HG02885 (cell line): ENCODE measurements around the gene ELK3.

ENCODE experiments used
- ATAC-seq: cut with Tn5 transposase; IDR thresholded peaks from one replicate; pipeline ENCODE4 v1.9.1; 2021; ENCODE audit warnings: mild to moderate bottlenecking; ENCODE audit not compliant: unreplicated experiment, poor library complexity

The ELK3 gene

GRCh38 chr12:96186607-96187301 is 7.4 kb upstream of the ELK3 start:
- no peak for ATAC-seq

DNA sequence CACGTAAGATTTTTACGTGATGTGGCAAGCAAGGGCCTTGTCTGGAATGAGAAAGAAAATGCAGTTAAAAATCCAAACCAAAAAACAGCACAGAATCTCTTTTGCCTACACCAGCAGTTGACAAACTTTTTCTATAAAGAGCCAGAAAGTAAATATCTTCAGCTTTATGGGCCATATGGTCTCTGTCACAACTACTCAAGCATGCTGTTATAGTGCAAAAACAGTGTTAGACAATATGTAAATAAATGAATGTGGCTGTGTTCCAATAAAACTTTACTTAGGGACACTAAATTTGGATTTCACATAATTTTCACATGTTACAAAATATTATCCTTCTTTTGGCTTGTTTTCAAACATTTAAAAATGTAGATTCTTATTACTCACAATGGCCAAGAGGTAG is 6.2 kb upstream of the ELK3 start:
- ATAC-seq: no peak

DNA sequence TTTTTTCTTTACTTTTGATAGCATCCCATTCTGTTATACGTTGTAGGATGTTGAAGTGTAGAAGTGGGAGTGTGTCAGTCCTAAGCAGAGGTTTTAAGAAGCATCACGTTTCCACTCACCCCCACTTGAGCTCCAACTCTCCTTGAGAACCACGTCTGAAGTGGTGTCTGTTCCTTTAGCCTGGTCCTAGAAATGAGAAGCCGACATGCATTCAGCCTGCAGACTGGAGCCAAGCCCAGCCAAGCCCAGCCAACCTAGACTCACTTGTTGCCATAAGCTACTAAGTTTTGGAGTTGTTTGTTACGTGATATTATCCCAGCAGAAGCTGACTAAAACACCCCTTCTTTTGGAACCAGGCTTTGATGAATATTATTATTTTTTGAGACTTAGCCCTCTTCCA is 4.4 kb upstream of the ELK3 start:
- ATAC-seq: no peak

GRCh38 chr12:96190413-96191108 is 3.6 kb upstream of the ELK3 start:
- no peak for ATAC-seq

- no peak for ATAC-seq
Observed at GRCh38 chr12:96192926-96193573, 1.1 kb upstream of the ELK3 start.

DNA sequence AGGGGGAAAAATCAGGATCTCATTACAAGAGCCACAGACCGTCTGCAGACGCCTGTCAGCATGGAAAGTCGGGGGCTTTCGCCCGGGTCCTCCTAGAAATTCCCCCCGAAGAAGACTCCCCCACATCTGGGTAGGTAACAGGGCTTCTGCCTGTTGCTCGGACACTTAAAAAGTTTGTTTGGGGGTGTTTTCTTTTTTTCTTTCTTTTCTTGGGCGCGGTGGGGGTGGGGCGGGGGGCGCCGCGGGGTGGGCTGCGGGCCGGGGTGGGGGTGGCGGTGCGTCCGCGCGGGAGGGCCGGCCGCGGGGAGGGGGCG is 358 bp downstream of the ELK3 start:
- peak; percentile 12 for ATAC-seq

DNA sequence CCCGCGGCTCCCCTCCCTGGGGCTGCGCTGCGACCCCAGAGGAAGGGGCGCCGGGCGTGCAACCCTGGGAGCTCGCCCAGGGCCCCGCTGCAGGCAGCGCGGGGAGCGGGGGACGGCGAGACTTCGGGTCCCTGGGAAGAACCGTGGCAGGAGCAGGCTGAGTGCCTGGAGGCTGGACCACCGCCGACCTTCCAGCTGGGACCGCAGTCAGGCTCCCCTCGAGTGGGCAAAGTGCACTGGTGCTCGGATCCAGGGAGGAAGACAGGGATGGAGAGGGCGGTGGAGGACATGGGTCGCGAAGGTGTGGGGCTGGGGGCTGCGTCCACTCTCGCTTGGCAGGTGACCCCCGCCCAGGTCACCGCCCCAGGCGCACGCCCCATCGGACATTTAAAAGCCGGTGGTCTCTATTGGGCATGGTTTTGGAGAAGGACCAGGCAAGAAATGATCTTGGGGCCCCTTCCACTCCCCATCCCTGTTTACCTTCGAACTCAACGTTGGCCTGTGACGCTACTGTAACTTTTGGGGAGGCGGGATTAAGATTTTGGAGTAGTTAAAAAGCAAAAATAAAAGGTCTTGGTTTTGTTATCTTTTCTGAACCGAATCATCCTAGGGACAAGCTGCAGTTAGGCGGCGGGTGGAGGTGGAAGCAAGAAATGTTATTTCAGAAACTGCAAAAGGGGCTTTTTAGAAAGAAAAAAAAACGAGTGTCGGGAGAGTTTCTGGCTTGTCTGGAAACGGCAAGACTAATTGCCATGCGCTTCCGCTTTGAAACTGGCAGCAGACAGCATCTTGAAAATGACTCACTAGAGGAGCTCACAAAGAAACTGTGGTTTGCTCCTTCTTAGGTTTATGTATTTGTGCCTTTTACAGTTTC is 1.0 kb downstream of the ELK3 start:
- peak; percentile 70 for ATAC-seq

DNA sequence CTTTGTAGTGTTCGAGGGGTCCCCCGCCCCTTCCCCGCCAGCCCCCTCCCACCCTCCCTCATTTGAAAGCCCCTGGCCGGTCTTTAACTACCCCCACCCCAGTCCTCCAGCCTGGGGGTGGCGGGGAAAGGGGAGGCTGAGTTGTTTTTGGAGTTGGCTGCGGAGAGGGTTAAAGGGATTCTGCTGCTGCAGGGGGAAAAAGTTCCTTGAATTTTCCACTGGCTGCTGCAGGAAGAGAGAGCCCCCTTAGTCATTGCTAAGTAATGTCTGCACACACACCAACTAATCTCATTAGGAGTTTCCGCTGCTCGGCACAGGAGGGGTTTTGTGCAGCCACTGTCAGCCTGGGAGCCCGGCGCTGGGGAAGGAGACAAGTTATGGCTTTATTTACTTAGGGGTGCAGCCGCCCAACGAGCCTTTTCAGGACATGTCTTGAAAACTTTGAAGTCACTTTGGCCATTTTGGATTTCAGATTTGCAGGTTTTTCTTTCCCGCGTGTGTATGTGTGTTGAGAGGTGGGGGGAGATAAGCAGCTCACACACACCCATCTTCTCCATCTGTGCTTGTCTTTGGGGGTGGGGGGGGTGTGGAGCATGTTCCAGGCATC is 1.8 kb downstream of the ELK3 start:
- no peak for ATAC-seq

DNA sequence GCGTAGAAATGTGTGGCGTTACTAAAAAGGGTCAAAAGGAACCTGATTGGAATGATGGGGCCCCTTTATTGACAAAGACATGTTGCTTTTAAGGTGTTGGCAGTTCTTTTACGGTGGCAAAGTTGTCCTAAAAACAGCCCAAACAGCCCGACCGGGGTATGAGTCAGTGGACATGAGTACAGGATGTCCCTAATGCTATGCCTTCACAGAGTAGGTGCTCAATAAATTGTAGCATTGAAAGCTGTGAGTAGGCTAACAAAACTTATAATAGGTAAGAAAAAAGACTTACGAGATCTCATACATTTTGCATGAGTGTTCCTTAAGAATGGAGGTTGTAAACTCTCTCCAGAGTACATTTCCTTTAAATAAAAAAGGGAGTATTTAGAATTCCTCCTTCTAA is 2.6 kb downstream of the ELK3 start:
- ATAC-seq: no peak

DNA sequence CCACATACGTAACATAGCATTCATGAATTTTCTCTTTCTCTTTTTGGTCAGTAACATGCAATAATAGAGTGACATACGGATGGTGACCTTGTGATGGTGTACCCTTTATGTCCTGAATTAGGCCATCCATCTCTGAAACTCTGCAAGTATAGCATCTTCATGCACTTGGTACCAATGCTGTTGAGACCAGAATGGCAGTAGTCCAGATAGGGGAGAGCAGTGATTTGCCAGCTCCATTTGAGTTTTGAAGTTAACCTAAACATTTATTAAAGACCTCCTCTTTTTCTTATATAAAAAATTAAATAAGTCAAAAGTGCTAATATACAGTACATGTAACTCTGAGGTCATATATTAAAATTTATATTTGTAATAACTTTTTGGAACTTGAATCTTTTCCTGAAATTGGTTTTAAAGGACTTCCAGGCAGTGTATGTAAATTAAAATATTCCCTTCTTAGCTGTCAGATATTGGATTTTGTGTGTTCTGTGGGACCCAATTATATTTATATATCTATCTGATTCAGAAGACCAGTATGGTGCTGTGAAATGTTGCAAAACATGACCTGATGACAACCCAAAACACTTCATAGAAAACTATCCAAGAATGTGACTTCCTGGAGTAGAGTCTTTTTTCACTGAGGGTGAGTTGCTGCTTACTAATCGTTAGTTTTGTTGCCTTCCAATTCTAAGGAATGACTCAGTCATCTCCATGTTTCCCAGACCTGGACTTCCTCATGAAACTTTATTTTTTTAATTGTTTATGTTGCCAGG is 3.5 kb downstream of the ELK3 start:
- ATAC-seq: no peak

- ATAC-seq: no peak
Observed at GRCh38 chr12:96198965-96199364, 4.8 kb downstream of the ELK3 start.

DNA sequence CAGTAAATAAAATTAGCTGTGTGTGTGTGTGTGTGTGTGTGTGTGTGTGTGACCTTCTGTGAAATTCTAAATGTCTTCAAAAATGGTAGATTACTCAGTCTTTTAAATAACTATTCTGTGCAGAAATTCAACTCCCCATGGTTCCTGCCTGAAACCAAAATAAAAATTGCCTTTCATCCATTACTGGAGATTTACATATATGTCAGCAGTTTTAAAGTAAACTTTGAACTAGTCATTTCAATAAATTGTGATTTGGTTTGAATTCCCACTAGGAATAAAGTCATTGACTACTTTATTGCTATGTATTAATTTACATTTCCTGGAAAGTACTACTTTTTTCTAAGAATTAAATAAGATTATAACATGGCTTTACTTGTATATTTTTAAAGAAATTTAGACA is 5.3 kb downstream of the ELK3 start:
- no peak for ATAC-seq

DNA sequence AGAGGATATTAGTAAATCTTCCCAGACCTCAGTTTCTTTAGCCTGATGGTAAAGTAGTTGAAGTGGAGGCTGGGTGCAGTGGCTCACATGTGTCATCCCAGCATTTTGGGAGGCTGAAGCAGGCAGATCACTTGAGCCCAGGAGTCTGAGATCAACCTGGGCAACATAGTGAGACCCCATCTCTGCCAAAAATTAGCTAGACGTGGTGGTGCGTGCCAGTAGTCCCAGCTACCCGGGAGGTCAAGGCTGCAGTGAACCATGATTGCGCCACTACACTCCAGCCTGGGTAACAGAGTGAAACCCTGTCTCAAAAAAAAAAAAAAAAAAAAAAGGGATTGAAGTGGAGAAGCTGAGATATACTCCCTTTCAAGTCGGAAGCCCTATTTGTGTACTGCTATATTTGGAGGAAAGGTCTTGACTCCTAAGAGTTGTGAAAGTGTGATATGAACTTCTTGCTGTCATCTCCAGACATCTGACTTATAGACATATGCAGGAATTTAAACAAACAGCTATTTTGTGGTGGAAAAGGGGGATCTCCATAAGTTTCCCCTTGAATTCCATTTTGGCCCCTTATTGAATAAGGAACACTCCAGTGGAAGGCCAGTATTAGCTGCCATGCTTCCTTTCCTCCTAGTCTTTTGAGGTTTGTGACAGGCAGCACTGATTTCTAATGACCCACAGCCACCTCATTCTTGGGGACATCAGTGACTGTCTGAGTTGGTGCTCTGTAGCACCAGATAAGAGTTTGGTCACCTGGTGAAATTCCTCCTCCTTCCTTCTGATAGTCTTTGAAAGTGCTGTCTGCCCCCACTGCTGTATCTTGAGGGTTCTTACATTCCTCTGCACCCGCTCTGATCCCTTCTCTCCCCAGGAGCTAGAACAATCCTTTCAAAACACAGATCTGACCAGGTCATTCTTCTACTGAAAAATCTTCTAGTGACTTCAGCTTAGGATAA is 7.4 kb downstream of the ELK3 start:
- no peak for ATAC-seq

GRCh38 chr12:96204381-96204780 is 10.2 kb downstream of the ELK3 start:
- no peak for ATAC-seq

GRCh38 chr12:96205908-96206307 is 11.7 kb downstream of the ELK3 start:
- no peak for ATAC-seq

DNA sequence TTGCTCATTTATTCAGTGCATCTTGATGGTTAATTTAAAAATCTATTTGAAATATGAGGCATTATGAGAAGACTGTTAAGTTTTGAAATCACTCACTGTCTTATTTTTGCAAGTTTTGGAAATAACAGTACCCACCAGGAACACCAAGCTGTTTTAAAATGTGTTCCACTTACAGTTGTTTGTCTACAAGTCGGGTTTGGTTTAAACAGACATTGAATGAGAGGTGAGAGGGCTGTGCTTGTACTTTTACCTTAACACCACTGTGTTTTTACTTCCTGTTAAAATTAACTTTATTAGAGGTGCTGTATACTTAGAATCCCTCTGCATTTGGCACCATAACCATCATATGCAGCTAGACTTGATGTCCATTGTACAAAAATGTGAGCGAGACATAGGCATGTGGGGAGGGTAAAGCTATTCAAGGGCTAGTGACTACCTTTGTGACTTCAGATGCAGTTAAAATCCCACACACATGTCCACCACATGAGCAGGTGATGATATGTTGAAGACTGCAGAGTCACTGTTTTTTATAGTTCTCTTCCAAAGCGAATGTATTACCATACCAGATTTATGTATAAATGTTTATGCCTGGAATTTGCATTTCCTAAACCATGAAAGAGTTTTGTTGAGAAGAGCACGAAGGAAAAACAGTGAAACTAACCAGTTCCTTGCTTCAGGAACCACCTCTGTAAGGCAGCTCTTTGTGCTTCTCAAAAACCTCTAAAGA is 12.9 kb downstream of the ELK3 start:
- no peak for ATAC-seq

DNA sequence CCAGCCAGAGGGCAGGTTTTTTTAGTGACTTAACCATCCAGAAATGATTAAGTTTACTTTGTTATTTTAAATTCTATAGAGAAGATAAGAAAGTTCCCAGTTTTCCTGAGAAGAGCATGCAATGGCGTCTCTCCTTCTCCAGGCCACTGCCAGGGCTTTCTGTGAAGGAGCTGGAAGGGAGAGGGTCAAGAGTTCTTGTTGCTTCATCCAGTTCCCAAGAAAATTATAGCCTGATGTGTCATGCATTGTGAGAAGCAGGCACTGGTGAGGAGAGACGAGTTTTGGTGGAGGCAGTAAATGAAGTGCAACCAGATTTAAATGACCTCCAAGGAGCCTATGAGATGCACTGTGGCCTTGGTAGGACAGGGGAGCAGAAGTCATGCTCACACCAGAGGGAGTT is 14.2 kb downstream of the ELK3 start:
- ATAC-seq: no peak
